ENCODE measurements around the gene BCL7B. TPM values are rescaled to one million over a fixed set of nuclear protein-coding genes. Genes with fewer than 3 reads are reported as not detected.

BCL7B gene
- total and polyA plus RNA-seq, 2 of the 13 experiments (the other 11 are each of a cell fraction or from before 2014, with no cell fraction given): 24.3 to 38.2 TPM

- TF ChIP-seq AFF4 (CRISPR knock-in tag; IDR thresholded peaks at IDR 0.05) (no peak), SETDB1 (CRISPR knock-in tag; IDR thresholded peaks at IDR 0.05; ENCODE audit: borderline replicate concordance) (no peak), TEAD2 (CRISPR knock-in tag; IDR thresholded peaks at IDR 0.05) (no peak), REL (CRISPR knock-in tag; conservative IDR thresholded peaks at IDR 0.05) (no peak), ZNF639 (CRISPR knock-in tag; conservative IDR thresholded peaks at IDR 0.05) (0 out of 2 replicates have a peak, but pooled peaks have one; percentile 18), ZNF672 (CRISPR knock-in tag; IDR thresholded peaks at IDR 0.05) (no peak), FLYWCH1 (CRISPR knock-in tag; IDR thresholded peaks at IDR 0.05) (0 out of 2 replicates have a peak, but pooled peaks have one; percentile 46), PRDM4 (CRISPR knock-in tag; IDR thresholded peaks at IDR 0.05; ENCODE audit: borderline replicate concordance) (no peak)
- TF ChIP-seq, protein P1, sequence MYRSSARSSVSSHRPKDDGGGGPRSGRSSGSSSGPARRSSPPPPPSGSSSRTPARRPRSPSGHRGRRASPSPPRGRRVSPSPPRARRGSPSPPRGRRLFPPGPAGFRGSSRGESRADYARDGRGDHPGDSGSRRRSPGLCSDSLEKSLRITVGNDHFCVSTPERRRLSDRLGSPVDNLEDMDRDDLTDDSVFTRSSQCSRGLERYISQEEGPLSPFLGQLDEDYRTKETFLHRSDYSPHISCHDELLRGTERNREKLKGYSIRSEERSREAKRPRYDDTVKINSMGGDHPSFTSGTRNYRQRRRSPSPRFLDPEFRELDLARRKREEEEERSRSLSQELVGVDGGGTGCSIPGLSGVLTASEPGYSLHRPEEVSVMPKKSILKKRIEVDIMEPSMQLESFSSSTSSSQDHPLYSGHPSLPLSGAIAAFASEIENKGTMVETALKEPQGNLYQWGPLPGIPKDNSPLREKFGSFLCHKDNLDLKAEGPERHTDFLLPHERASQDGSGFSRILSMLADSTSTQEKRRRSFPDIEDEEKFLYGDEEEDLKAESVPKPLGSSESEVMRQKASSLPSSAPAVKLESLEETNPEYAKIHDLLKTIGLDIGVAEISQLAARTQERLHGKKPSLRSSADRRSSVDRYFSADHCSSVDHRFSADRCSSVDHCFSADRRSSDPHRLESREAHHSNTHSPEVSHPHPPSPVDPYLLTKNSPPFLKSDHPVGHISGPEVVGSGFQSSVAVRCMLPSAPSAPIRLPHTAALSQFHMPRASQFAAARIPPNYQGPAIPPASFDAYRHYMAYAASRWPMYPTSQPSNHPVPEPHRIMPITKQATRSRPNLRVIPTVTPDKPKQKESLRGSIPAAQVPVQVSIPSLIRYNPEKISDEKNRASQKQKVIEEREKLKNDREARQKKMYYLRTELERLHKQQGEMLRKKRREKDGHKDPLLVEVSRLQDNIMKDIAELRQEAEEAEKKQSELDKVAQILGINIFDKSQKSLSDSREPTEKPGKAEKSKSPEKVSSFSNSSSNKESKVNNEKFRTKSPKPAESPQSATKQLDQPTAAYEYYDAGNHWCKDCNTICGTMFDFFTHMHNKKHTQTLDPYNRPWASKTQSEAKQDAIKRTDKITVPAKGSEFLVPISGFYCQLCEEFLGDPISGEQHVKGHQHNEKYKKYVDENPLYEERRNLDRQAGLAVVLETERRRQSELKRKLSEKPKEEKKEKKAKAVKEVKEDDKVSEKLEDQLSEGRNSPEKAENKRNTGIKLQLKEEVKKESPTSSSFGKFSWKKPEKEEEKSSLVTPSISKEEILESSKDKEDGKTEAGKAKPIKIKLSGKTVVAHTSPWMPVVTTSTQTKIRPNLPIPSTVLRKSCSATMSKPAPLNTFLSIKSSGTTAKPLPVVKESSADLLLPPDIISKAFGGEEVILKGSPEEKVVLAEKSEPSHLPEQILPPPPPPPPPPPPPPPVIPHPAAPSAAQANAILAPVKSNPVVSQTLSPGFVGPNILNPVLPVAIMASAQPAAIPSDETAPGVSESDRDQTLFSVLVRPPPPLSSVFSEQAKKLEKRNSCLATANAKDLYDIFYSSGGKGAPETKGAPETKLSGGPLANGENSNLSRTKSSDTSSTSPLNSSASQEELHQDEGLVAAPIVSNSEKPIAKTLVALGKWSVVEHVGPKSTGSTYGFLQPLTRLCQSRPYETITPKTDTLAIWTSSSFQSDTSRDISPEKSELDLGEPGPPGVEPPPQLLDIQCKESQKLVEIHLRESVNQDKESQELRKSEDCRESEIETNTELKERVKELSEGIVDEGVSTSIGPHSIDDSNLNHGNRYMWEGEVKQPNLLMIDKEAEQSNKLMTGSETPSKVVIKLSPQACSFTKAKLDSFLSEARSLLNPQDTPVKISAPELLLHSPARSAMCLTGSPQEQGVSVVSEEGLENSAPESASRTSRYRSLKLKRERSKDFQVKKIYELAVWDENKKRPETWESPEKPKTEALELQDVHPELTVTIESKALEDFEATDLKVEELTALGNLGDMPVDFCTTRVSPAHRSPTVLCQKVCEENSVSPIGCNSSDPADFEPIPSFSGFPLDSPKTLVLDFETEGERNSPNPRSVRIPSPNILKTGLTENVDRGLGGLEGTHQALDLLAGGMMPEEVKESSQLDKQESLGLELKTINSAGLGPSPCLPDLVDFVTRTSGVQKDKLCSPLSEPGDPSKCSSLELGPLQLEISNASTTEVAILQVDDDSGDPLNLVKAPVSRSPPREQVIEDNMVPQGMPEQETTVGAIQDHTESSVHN (CRISPR knock-in tag; IDR thresholded peaks at IDR 0.05): no peak
- TF ChIP-seq, protein P2, sequence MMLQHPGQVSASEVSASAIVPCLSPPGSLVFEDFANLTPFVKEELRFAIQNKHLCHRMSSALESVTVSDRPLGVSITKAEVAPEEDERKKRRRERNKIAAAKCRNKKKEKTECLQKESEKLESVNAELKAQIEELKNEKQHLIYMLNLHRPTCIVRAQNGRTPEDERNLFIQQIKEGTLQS (CRISPR knock-in tag; IDR thresholded peaks at IDR 0.05): no peak; the same call in 1 of the 2 replicates
Measured at GRCh38 chr7:73578342-73579128, 21.0 kb upstream of the BCL7B start, which contains the start of gene TBL2 (continued).
